Measurements from ENCODE around the gene AMBRA1. TPM values are rescaled to one million over a fixed set of nuclear protein-coding genes. Genes with fewer than 3 reads are reported as not detected.

AMBRA1 gene
- polyA plus RNA-seq, 3 donors = 24.6 to 27.7 (median 24.8) TPM

DNA sequence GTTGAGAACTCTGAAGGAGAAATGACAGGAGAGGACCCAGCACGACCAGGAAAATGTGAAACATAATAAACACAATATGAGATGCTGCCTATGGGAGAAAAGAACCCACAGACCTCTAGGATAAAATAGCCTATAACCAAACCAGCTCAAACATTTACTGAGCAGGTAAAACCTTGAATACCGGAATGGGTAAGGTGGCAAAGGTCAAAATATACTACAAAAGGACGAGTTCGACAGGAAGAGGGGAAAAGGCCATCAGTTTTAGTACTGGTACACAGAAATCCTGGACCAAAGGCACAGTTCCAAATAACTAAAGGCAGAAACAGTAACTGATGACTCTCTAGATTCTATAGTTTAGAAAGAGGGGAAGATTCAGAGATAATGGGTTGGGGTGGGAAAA is 96.3 kb downstream of the AMBRA1 start:
- no peak for DNase-seq (ENCODE audit: extremely low read depth in 1 of 11, low read depth in 9 of 11, low spot score in 4 of 11)

DNA sequence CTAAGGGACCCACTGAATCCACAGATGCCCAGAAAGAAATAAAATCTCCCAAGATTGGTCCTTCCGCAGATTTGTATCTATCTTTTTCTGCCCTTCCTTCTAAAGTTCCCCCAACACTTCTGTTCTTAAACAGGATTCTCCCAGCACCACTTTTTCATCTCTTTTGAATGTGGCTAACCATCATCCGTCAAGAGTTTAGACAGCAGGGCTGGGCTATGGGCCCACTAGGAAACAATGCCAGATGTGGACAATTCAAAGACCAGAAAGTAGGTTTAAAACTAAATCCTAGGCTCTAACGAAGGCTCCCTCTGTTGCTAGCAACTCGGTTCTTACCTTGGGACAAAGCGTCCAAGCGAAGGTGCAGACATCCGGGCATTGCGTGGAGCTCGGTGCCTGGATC is 100.0 kb downstream of the AMBRA1 start:
- DNase-seq (ENCODE audit: extremely low read depth in 1 of 11, low read depth in 9 of 11, low spot score in 4 of 11) = no peak

DNA sequence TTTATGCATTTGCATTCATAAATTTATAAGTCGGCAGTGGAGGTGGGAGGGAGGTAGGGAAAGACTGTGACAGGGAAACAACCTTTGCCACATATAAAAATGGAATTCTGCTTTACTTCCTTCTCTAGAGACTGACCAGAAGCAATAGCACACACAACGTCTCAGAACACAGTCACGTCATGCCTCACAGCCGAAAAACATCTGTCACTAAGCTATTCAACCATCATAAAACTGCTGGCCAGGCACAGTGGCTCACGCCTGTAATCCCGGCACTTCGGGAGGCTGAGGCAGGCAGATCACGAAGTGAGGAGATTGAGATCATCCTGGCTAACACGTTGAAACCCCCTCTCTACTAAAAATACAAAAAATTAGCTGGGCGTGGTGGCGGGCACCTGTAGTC is 101.3 kb downstream of the AMBRA1 start:
- DNase-seq (ENCODE audit: extremely low read depth in 1 of 11, low read depth in 9 of 11, low spot score in 4 of 11) = peak in 9 of 11 donors; percentile 26 to 65 (median 43)

DNA sequence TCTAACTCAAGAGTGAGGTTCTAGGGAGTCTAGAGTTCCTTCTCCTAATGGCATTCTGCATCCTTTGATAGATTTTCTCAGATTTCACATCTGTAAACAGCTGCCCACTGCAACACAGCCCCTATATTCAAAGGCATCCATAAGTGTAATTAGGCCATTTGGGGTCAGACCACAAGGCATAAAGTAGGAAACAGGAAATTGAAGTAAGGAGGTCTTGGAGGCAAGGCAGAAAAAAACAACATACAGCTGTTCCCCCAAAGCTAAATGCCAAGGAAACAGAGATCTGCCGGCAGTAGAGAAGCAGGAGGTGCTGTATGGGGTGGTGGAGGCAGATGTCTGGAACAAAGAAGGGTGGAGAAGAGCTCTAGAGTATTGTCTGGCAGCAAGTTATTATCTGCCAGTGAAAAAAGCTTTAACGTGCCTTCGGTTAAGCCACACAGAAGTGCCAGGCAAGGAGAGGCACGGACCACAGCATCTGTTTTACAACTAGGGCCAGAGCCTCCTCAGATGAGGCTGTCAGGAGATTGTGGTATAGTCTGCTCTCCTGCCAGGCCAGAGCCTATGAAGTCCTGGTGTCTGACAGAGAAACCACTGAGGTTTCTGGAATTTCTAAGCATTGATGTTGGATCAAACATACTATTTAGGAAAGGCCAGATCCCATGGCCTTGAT is 102.0 kb downstream of the AMBRA1 start:
- DNase-seq (ENCODE audit: extremely low read depth in 1 of 11, low read depth in 9 of 11, low spot score in 4 of 11) = peak in 4 of 11 donors; percentile 26 to 40 (median 32)

DNA sequence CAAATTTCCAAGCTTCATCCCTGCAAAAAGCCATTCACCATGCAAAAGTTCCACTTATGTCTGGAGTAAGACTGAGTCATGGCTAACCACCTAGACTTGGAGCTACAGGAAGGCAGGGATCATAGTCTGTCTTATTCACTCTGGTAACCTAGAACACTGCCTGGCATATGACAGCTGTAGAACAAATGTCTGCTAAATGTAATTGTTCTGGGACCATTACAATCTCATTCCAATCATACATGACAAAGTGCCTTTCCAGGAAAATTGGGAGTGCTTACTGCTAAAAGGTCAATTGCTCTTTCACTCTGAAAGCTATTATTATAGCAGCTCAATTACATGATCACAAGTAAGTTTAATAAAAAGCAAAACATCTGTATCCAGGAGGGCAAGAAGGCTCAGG is 103.2 kb downstream of the AMBRA1 start:
- DNase-seq (ENCODE audit: extremely low read depth in 1 of 11, low read depth in 9 of 11, low spot score in 4 of 11) = no peak

DNA sequence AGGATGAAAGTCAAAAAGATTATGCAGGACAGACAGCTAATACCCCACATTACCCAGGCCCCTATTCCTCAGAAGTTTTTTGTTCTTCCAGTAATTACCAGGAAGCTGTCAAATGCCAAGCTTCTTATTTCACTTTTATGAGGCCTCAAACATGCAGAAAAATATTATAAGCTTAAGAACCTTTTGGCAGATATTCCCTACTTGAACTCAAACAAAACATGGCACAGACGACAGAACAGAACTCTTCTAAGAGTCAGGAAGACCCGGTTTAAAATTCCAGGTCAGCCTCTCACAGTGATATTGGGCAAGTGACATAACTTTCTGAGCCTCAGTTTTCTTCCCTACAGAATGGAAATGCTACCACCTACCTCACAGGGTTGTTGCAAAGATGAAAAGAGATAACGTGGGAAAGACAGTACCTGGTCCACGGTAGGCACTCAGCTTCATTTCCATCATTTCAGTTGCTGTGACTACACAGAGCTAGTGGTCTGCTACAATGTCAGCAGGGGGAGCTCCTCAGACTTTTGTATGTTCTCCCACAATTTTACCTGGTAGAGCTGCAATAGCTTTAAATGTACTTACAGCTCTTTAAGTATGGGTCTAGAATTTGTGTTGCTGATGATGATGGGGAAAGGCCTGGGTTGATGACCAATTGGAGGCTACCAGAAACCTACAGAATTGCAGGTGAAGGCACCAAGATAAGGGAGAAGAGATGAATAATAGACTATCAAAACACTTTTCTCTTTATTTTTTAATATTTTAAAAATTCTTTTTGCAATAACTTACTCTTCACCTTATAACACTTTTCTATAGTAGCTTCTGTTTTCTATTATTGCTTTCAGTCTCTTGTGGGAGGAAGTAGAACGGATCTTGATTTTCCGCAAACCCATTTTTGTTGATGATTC is 103.9 kb downstream of the AMBRA1 start:
- DNase-seq (ENCODE audit: extremely low read depth in 1 of 11, low read depth in 9 of 11, low spot score in 4 of 11) = peak in 1 of 11 donors; percentile 41

DNA sequence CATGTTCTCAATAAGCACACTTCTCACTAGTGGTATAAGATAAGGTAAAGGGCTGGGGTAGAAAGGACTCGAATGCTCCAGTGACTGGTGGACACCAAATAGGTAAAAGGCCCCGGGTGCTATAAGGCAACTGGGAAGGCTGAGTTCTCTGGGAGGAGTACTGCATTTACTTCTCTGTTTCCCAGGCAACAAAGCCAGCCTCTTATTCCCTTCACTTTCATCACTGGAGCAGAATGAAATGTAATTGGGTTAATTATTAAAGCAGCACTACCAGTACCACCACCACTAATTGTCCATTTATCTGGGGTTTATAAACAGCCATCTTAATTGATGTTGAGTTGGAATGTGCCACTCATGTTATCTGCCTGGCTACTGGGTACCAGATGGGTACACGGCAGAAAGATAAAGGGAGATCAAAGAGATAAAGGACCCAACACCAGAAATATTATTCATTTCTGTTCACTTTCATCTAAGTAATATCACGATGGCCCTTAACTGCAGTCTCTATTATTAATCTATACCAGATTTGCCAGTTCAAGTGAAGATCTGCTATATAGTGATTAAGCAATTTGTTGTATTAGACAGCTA is 107.9 kb downstream of the AMBRA1 start:
- DNase-seq (ENCODE audit: extremely low read depth in 1 of 11, low read depth in 9 of 11, low spot score in 4 of 11) = peak in 5 of 11 donors; percentile 13 to 52 (median 46)

DNA sequence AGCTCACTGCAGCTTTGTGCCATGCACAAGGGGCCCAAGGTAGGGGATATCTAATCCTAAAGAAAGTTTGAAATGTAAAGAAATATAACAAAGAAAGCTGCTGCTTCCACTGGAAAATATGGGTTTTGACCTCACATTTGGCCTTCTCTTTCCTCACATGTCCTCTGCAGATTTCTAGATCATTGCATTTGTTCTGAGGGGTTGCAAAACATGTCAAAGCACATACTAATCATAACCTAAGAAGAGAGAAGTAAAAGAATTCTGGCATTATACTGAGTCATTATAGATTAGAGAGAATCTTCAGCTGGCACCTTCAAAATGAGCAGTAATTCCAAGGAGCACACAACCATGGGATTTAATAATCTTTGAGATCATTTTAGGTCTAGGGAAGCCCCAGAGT is 109.7 kb downstream of the AMBRA1 start:
- no peak for DNase-seq (ENCODE audit: extremely low read depth in 1 of 11, low read depth in 9 of 11, low spot score in 4 of 11)

DNA sequence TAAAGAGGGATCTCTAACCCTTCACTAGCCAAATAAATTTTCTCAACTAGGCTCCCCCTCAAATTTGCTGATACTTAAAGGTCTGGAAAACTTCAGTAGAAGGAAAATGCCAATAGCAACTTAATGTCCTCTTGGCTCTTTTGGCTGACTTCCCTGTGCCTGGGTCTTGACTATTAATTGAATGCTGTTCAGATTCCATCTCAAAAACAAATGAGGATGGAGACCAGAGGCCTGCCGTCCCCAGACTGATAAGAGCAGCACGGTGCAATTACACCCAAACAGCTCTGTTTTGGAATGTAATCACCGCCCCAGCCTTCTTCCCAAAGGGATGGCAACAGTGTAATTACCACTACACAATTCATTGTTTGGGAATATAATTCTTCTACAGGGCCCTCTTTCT is 112.9 kb downstream of the AMBRA1 start:
- DNase-seq (ENCODE audit: extremely low read depth in 1 of 11, low read depth in 9 of 11, low spot score in 4 of 11) = no peak

DNA sequence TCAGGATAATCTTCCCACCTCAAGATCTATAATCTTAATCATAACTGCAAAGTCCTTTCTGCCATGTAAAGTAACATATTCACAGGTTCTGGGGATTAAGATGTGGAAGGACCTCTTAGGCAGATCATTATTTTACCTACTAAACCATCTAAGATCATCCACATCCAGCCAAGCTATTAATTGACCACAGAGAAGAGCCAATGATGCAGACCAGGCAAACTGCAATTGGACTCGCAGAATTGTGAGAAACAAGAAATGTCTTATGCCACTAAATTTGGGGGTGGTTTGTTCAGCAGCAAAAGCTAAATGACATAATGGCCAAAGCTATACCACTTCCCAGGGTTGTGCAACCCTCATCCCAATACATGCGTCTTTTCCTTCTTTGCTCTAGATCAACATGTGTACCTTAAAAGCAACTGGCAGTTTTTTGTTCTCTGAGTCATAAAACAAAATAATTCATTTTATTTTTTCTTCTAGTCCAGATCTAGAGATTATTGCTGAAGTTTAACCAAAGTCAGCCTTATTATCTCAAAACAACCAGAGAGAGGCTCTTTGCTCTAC is 113.6 kb downstream of the AMBRA1 start:
- DNase-seq (ENCODE audit: extremely low read depth in 1 of 11, low read depth in 9 of 11, low spot score in 4 of 11) = no peak

DNA sequence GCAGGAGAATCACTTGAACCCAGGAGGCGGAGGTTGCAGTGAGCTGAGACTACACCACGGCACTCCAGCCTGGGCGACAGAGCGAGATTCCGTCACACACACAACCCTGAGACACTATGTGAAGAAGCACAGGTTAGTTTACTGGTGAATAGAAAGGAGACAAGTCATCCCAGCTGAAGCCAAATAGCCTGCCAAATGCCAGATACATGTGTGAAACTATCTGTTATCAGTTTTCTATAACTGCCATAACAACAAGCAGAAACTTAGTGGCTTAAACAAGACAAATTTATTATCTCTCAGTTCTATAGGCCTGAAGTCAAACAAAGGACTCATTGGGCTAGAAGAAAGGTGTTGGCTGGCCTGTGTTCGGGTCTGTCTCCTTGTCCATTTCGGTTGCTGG is 114.2 kb downstream of the AMBRA1 start:
- DNase-seq (ENCODE audit: extremely low read depth in 1 of 11, low read depth in 9 of 11, low spot score in 4 of 11) = no peak

DNA sequence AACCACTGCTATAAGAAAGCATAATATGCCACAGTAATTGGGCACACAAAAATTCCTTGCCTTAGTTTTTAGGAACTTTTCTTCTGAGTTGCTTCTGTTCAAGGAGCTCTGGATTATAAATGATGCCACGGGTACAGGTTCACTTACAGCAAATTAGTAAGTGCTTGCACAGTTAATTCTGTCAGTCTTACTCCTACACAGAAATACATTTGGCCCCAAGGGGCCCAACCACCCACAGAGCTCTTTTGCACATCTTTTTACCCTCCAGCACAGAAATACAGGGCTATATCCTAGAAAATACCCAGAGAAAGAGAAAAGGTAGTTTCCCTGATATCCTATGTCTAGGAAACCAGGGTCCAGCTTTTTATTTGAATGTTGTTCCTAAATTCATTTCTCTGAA is 115.6 kb downstream of the AMBRA1 start:
- DNase-seq (ENCODE audit: extremely low read depth in 1 of 11, low read depth in 9 of 11, low spot score in 4 of 11) = no peak

DNA sequence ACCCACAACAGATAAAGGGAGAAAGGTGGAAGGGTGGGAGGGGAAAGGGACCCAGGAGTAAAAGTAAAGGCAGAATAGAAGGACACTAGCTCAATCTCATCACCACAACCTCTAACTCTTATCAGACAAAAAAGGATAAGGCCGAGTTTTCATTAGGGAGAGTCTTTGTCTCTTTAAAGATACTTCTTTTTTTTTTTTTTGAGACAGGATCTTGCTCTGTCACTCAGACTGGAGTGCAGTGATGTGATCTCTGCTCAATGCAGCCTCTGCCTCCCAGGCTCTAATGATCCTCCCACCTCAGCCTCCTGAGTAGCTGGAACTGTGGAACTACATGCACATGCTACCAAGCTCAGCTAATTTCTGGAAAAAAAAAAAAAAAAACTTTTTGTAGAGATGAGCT is 116.7 kb downstream of the AMBRA1 start:
- no peak for DNase-seq (ENCODE audit: extremely low read depth in 1 of 11, low read depth in 9 of 11, low spot score in 4 of 11)

DNA sequence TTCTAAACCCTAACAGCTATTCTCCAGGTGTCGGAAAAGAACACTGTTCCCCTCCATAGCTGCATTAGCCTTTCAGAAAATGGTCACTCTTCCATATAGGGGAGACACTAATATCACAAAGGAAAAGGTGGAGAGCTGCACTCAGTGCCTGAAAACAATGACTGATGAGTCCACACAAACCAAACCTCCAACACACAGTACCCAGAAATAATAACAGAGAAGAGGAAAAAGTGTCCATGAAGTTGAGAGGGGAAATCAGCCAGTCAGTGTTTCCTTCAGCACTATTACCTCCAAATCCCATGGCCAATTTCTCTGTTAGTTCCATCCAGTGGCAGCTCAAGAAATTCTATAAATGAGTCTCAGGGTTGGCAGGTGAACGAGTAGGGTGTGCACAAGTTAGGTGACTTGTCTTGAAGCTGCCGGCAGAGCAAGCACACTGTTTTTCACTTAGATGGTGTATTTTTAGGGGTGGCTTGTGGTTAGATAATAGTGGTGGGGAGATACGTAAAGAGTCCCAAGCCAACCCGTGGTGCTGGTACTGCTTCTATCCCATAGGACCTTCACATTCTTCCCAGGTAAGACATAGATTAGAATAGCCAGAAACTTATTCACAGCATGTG is 117.8 kb downstream of the AMBRA1 start:
- DNase-seq (ENCODE audit: extremely low read depth in 1 of 11, low read depth in 9 of 11, low spot score in 4 of 11) = no peak

DNA sequence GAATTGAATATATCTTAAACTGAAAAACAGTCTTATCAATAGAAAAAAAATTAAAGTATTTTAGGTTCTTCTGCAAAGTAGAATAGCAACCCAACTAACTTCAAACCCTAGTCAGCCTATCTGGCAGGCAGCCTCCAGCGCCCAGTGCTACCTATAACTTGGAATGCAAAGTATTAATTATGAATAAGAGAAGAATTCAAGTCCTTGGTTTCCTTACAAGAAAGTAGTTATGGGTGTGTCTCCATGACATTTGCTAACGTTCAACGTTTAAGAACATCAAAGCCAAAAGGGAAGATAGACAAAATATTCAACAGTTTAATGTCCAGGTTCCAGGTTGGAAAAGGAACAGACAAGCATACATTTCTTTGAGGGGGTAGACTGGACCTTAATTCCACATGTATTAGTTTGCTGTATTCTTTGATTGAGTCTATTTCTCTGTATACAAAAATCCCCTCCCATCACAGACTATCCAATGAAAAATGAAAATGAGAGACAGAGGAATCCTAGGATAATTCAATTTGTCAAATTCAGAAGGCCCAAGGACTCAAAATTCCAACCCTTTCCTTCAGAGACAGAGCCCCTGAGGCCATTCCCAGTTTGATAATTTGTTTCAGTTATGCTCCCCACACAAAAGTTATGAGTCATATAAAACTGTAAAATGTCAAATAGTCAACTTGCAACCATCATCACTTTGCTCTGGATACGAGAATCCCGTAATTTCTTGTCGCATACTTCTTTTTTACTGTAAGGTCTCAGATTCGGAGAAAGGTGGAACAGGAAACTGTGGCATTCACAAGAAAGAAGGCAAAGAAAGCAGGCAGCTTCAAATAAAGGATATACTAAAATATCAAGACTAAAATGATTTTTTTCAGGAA is 118.5 kb downstream of the AMBRA1 start:
- DNase-seq (ENCODE audit: extremely low read depth in 1 of 11, low read depth in 9 of 11, low spot score in 4 of 11) = no peak

DNA sequence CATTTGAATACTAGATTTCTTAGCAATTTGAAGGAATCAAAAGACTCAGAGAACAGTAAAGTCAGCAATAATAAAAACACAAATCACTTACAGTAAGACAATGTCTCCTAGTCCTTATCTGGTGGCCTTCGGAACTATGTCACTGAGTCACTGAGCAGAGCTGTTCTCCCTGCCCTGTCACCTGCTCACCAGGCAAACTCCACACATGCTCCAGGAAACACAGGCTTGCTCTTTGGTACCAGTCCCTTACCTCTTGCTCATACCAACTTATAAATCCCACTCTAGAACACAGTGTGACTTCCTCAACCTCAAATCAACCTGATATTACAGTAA is 121.2 kb downstream of the AMBRA1 start:
- no peak for DNase-seq (ENCODE audit: extremely low read depth in 1 of 11, low read depth in 9 of 11, low spot score in 4 of 11)

DNA sequence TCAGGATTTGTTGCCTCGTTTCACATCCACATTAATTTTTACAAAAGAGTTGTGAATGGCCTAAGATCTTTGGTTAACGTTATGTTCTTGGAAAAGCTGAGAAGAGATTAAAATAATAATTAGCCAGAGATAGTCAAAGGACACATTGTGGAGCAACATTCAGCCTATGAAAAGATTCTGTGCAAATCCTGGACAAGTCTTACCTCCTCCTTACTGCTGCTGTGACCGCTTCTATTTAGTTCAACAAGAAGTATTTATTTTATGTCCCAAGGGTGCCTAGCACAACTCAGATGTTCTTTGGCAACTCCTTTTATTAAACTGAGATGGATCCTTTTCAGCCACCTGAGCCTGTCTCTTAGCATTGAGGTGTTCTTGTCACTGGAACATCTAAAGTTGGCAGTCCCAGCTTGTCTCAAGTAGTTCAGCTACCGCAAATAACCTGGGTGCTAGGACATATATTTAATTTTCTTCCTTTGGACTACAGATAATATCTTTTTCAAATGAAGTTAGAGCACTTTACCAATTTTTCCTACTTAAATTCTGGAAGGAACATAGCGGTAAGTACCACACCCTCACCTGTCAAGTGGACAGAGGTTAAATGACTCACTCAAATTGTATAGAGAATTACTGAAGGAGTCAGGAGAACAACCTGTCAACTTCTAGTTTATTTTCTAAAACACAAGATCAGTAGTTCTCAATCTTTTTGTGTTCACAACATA is 121.7 kb downstream of the AMBRA1 start:
- no peak for DNase-seq (ENCODE audit: extremely low read depth in 1 of 11, low read depth in 9 of 11, low spot score in 4 of 11)

DNA sequence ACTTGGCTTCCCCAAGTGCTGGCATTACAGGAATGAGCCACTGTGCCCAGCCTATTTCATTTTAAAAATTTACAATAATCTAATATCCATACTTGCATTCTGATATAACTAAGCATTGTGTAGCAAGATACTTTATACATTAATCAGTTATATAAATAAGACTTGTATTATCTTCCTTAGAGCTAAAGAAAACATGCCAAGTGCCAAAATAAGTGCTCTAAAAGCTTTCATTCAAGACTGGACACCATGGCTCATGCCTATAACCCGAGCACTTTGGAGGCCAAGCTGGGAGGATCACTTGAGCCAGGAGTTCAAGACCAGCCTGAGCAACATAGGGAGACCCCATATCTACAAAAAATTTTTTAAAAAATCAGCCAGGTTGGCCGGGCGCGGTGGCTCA is 123.9 kb downstream of the AMBRA1 start:
- no peak for DNase-seq (ENCODE audit: extremely low read depth in 1 of 11, low read depth in 9 of 11, low spot score in 4 of 11)
